ENCODE results near the gene PRKN. TPM values are rescaled to one million over a fixed set of nuclear protein-coding genes. Genes with fewer than 3 reads are reported as not detected.

PRKN gene
- total and polyA plus RNA-seq, 9 of the 15 experiments (the other 6 are each of a cell fraction or from before 2014, with no cell fraction given) = 0.03 to 0.96 (median 0.15) TPM; not detected in 2

- TF ChIP-seq NBN (IDR thresholded peaks at IDR 0.05; ENCODE audit: low read depth) = no peak
- no peak for TF ChIP-seq POLR2B (IDR thresholded peaks at IDR 0.05; ENCODE audit: low read depth, partially characterized antibody)
- peak; percentile 70 for TF ChIP-seq EGR1 (conservative IDR thresholded peaks at IDR 0.05)
- no peak for TF ChIP-seq CCNT2 (IDR thresholded peaks at IDR 0.05; ENCODE audit: borderline replicate concordance, extremely low read depth, insufficient read length, low read depth, low read length)
- TF ChIP-seq ASH1L (IDR thresholded peaks at IDR 0.05; ENCODE audit: borderline replicate concordance, low read depth, partially characterized antibody) = no peak
- no peak for TF ChIP-seq GATA2 (CRISPR knock-in tag; IDR thresholded peaks at IDR 0.05)
- peak; percentile 33 to 49; a peak in 2 of 4 replicates for TF ChIP-seq TRIM24 (IDR thresholded peaks at IDR 0.05)
- no peak for TF ChIP-seq PHB2 (IDR thresholded peaks at IDR 0.05; ENCODE audit: low read depth)
- no peak for TF ChIP-seq NR2C2 (CRISPR knock-in tag; IDR thresholded peaks at IDR 0.05)
- peak; percentile 21; the same call in 1 of the 2 replicates for TF ChIP-seq NR2C2 (tag; IDR thresholded peaks at IDR 0.05)
- no peak for TF ChIP-seq MEF2D (tag; conservative IDR thresholded peaks at IDR 0.05; ENCODE audit: low read depth)
- TF ChIP-seq DACH1 (IDR thresholded peaks at IDR 0.05; ENCODE audit: partially characterized antibody) = peak; percentile 10
- no peak for TF ChIP-seq SRF (CRISPR knock-in tag; IDR thresholded peaks at IDR 0.05)
- TF ChIP-seq CBFA2T3 (IDR thresholded peaks at IDR 0.05) = no peak
- TF ChIP-seq MCM2 (IDR thresholded peaks at IDR 0.05; ENCODE audit: low read depth) = no peak
- TF ChIP-seq TAF15 (IDR thresholded peaks at IDR 0.05; ENCODE audit: low read depth, low read length) = no peak
- TF ChIP-seq ATF2 (CRISPR knock-in tag; IDR thresholded peaks at IDR 0.05) = no peak
- no peak for TF ChIP-seq ZNF407 (IDR thresholded peaks at IDR 0.05; ENCODE audit: low read depth)
These were observed 627.9 kb downstream of the PRKN start (continued) for GRCh38 chr6:162099685-162100084.
